Stimulated activated CD8-positive, alpha-beta memory T cell treated with anti-CD3 and anti-CD28 coated beads, Interleukin-15, amount 100 ng/mL, for 24 hours (primary cell): ENCODE results near the gene LINGO1.

Source experiments
- DNase-seq: peaks from one replicate; pipeline ENCODE4 v3.0.0-alpha.2; 2020; ENCODE audit warnings: low read depth

LINGO1 gene

DNA sequence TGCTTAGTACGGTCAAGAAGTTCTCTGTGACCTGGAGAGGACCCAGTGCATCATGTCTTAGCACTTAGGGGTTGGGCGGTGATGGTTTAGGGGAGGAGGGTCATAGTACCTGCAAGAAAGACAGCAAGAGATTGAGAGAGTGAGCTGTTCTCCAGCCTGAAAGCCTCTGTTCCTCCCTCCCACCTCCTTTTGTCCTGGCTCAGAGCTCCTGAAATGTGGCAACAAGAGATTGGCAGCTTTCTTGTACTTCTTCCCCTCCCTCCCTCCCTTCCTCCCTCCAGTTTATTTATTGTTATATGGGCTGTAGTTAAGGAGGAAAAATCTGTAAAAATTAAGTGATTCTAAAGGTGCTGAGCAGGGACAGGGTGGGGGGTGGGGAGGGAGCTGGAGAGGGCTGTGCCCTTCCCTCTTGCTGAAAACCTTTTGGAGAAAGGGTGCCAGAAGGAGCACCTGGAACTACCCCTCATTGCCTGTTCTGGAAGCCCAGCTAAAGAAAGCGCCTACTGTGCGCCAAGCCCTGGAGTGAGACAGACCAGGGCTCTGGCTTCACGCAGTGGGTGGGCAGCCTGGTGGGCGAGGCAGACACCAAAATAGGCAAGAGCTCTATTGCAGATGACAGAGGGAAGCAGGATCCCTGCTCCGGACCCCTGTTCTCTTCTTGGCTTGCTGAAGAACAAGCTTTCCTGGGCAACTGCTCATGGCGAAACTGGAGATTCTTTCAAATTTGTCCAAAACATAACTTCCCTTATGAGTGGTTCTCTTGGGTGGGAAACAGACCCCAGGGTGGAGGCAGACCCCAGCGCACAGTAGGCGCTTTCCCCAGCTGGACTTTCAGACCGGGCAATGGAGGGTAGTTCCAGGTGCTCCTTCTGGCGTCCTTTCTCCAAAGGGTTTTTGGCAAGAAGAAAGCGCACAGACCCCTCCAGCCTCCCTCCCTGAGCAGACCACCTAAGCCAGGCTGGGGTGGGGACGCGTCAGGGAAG lies 35.6 kb downstream of the LINGO1 start:
- DNase-seq: no peak

DNA sequence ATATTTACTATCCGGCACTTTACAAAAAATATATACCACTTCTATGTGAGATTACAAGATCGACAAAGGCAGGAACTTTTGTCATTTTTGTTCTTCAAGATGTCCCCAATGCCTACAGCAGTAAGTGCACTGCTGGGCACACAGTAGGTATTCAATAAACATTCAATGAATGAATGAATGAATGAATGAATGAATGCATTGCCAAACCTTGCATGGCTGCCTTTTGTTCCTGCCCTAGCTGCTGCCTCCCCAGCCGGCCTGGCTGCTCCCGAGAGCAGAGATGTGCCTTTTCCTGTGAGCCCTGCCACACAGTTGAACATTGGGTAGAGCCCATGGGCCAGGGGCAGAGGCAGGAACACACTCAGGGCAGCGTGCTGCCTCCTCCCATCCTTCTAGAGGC lies 37.5 kb downstream of the LINGO1 start:
- no peak for DNase-seq

DNA sequence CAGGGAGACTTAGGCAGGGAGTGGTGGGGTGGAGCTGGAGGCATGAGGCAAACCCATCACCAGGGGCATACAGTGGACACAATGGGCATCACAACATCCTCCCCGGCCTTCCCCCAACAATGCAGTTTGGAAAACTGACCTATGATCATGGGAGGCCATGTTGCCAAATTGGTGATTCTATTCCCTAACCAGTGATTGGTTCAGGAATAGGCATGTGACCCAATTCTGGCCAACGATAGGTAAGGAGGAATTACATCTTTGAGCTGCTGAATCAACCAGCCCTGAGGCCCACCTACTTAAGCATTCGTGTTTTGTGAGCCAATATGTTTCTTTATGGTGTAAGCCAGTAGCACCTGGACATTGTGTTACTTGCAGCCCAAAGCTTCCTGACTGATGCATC lies 40.0 kb downstream of the LINGO1 start:
- no peak for DNase-seq

DNA sequence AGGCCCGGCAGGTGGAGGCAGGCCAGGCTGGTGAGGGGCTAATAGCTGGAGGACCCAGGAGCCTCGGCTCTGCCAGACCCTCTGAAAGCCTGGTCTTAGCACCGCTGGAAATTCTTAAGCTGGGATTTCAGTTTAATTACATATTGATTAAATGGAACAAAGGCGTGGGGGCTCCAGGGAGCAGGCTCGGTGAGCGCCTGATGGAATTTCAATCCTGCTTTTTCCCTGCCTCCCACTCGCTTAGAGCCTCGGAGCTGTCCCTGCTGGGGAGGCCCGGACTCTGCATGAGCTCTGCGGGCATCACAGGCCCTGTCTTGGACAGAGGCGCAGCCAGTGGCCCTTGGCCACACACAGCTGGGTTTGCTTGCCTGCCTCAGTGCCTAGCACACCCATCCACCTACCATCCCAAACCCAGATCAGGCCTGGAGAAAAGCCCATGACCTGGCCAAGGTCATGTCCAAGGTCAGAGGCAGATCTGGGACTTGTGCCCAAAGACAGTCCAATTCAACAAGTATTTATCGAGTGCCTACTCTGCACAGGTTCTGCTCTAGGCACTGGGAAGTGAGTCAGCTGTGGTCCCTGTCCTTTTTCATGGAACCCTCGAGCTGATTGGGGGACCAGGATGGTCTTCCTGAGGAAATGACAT lies 40.6 kb downstream of the LINGO1 start:
- no peak for DNase-seq

DNA sequence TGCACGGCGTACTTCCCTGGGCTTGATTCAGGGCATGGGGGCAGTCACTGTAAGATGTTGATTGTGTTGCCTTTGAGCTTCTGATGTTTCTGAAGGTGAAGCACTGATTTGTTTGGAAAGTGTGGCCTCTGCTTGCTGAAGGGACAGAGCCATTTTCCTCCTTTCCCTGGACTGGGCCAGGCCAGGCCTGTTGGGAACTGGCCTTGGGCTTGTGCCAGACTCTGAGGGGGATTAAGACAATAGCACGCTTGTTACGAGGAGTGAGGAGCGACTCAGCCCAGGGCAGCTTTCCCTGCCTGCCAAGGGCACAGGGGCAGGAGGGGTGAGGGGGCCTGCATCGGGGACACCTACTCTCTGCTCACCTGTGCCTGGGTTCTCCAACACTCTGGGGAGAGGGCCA lies 42.9 kb downstream of the LINGO1 start:
- no peak for DNase-seq

DNA sequence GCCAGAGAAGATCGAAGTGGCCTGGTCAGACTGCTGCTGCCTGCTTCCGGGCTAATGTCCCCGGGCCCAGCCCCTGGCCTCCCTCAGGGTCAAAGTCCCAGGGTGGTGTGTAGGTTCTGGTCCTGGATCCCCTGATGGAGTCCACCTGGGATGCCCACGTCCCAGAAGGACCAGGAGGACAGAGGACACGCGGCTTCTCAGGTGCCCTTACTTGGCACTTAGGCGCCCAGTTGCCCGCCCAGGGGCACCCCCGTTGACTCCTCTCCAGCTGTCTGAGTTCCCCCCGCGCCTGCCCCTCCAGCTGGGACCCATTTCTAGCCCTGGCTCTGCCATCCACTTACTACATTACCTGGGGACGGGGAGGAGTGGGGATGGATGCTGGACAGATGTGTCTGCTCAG lies 44.6 kb downstream of the LINGO1 start:
- DNase-seq: no peak

DNA sequence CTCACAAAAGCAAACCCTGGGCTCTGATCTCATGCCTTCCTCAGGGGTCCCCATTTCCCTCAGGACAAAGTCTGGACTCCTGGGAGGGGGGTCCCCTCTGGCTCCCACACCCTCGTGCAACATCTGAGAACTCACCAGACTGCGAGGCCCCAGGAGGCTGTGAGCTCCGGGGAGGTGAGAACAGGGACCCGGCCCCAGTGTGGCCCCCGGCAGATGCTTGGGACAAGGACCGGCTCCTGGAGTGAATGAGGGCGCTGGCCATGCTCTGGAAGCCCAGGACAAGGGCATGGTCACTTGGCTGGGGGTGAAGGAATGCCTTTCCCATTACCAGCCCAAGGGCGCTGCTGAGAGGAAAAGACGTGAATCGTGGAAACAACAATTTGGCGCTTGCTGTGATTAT lies 48.0 kb downstream of the LINGO1 start:
- no peak for DNase-seq

DNA sequence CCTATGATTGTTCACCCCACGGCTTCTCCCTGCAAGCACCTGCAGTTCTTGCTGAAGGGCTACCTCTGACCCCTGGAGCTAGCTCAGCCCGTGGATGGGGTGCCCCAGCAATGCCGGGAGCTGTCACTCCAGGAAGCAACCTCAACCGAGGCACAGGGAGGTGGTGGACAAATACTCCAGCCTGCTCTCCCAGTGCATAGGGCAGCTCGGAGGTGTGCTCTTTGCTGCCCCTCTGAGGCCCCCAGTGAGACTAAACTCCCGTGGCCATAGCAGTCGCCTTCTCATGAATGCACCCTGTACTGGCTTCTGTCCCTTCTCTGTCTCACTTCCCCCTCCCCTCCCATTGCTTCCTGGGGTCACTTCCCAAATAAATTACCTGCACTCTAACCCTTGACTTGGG lies 48.5 kb downstream of the LINGO1 start:
- DNase-seq: no peak

DNA sequence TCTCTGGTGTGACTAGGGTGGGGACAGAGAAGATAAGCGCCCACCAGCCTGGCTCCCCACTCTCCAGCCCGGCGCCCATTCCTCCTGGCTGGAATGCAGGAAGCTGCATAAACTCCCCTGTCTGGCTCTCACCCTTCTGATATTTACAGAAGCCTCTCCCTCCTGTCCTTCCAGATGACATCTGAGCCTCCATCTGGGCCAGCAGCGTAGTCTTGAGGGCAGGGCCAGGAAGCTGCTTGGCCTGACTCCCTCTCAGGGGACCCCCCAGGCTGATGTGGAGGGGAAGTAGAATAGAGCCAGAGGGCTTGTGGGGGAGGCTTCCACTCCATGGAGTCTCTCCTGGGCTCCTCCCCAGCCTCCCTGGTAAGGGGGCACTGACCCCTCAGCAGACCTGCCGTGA lies 49.9 kb downstream of the LINGO1 start:
- DNase-seq: no peak

DNA sequence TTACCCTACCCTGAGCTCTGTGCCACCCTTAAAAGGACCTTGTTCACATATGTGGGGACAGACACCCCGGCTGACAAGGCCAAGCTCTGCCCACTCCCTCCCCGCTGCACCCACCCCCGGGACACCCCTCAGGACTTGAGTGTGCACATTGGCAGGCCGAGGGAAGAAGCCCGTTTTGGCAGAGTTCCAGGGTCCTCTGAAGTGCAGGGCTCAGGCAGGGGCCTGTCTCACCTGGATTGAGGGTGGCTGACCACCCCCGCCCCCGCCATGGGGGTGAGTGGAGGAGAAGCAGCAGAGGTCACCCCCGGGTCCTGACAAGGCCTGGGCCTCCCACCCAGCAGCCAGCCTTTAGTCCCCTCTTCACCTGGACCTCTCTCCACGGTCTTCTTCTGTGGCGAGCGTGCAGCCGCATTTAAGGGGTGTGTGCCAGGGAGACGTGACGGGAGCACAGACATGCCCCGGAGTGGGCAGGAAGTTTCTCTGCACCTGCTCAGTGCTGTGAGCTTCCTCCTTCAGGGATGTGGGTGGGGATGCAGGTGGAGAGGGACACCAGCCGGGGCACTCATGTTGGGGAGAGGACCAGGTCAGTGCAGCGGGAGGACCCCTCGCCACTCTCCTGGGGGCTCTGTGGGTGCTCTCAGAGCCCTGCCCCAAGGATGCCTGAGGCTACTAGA lies 50.7 kb downstream of the LINGO1 start:
- DNase-seq: no peak

DNA sequence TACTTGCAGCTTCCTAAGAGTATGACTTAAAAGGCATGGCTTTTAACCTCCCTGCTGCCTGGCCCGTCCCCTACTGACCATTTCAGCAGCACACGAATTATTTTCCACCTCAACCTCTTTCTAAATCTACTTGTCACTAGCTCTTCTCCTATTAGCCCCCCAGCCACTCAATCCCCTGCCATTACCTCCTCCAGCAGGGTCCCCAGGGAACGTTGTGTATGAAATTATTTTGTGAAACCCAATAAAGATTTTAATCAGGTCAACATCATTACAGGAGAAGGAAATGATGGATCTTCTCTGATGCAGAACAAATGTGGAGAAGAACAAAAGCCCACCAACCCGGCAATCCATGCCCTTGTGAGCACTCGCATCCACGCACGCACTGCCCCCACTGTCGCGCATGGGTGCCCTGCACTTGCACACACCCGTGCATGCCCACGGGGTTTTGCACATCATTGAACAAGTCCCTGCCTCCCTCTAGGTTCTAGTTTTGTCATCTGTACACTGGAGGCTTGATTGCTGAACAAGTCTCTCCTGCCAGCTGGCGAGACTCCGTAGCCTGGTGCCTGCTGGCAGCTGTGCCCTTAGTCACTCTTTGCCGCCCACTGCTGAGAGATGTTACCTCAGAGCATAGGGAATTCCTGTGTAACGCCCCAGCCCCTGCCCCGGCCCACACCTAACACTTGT lies 51.6 kb downstream of the LINGO1 start:
- no peak for DNase-seq

DNA sequence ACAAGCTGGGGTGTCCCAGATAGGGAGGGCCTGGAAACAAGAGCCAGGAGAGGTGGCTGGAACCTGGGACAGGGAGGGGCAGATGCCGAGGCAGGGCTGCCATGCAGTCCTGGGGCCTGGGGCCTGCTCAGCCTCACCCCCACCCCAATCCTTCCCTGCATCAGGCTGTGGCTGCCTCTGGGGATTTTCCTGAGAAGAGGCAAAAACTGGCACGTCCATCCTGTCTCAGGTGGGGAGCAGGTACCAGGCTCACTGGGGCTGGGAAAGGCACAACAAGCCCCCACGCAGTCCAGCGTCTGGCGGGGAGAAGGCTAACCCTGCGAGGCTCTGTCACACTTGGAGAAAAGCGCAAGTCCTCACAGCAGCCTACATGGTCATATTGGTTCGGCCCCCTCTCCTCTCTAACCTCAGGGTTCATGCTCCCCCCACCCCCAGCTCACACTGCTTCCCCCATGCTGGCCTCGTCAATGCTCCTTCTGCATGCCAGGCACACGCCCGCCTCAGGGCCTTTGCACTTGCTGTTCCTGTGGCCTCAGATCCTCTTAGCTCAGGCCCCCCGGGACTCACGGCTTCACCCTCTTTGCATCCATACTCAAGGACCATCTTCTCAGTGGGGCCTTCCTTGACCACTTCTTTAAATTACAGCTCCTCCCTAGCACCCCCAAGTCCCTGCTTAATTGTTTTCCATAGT lies 53.1 kb downstream of the LINGO1 start:
- DNase-seq: no peak

DNA sequence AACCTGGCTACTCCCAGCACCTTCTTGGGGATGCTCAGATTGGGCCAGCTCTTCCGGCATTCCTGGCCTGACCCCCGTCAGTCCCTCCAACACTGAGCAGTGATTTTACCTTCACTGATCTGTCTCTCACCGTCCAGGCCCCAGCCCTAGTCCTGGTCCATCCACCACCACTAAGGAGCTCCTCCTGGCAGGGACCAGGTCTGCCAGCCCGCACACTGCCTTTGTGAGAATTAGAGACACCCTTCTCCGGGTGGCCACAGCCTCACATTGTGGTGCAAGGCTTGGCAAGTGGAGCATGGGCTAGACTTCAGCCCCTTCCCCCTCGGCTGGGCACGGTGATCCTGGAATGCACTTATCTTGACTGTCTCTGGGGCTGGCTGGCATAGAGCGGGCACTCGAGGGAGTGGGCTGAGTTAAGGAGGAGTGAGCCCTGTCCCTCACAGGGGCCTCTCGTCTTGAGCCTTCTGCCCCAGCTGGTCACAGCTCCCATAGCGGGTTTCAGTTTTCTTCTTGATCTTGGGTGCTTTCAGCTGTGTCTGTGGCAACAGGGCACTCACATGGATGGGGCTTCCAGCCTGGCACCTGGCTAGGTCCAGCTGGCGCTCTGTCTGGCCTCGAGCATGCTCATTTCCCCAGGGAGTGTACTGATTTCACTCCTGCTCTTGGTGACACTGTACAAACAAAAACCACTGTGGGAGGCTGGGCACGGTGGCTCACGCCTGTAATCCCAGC lies 53.9 kb downstream of the LINGO1 start:
- no peak for DNase-seq

DNA sequence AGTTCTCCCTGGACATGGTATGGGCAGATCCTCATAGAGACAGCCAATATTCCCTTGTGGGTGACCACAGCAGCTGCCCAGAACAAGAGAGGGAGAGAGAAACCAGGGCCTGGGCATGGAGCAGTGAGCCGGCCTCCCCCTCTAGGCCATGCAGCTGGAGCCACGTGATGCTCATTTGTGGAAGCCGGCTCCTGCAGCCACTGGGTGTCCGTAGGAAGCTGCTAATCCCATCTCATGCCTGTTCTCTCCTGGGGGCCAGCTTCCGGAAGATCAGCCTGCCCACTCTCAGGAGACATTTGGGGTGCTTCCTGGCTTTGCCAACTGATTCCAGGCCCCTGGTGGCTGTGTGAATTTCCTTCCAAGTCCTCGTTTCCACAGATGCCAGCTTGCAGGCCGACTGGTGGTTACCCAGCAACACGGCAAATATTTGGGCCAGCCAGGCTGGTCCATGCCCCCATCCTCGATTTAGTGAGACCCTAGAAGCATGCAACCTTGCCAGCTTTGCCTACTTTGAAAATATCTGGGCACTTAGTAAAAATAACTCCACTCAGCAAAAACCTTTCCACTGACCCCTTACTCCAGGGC lies 55.3 kb downstream of the LINGO1 start:
- no peak for DNase-seq

DNA sequence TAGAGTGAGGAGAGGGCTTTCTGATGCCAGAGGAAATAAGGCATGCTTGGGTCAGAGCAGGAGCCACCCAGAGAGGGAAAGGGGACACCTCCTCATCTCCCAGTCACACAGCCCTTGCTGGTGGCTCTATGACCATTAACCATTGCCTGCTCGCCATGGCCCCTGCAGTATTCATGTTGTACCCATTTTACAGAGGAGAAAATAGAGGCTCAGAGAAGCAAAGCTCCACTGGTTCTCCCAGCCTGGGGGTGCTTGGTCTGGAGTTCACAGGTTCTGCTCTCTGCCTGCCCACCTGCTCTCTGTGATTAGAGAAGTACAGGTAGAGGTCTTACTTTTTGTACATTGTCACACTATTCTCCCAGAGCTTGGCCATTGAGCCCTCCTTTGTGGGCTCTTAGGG lies 56.2 kb downstream of the LINGO1 start:
- no peak for DNase-seq

DNA sequence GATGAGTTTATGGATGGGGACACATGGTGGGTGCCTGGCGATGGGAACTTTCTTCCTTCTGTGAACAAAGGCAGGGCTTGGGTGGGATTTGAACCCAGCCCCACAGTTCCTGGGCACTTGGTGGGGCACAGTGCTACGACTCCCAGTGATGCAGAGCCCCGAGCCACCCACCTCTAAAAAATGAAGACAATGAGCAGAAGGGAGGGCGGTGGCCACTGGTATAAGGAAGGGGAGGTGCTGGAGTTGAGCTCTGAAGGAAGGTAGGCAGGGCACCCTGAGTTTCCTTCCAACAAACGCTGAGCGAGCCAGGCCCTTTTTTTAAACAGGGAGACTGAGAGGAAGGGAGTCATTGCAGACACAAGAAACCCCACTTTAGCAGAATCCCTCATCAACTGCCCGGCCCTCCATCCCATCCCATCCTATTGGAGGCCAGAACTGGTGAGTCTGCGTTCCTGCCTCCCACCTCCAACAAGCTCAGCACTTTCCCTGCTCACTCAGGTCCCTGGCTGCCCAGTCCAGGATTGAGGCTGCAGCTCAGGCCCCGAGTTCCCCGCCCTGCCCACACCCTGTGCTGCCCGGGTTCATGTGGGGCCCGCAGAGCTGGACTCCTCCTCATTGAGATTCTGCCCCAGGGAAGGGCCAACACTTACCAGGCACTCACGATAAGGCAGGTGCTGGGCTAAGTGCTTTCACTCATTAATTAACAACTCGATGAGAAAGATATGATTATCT lies 57.3 kb downstream of the LINGO1 start:
- no peak for DNase-seq

DNA sequence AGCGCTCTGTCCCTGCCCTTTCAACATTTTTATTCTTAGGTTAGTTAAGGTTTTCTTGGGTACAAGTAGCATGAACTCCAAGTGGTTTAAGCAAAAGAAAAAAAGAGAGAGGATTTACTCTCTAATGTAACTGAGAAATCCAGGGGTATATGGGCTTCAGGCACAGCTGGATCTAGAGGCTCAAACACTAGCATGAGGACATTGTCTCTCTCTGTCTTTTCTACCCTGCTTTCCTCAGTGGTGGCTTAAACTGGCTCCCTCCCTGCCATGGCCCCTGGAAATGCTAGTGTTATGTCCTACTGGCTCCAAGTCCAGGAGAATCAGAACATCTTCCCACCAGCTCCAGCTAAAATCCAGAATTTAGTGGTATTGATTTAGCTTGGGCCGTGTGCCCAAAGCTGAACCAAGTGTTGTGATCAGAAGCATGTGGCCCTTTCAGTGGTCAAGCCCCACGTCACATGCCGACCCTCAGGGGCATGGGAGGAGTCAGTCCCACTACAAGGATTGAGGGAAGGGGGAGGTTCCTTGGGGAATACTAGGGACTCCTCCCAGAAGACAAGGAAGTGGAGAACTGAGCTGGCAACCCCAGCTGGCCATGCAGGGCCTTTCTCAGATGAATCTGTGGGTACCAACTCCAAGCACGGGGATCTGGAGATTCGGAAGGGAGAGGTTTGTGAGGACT lies 58.0 kb downstream of the LINGO1 start:
- DNase-seq: no peak

DNA sequence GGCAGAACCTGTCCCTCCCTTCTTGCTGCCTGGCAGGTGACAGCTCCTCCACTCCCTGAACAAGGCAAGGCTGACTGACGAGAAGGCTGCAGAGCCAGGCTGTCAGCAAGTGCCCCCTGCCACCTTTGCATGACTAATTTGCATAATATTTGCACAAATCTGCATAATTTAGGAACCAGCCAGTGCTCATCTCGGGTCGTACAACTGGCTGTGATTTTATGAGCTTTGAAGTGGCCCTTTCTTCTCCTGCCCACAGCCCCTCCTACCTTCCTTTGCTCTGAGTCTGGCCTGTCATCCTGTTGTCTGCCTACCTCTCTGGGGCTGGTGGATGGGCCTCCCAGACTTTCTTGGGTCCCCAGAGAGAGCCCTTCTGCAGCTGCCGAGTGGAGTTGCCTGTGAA lies 58.9 kb downstream of the LINGO1 start:
- DNase-seq: no peak

DNA sequence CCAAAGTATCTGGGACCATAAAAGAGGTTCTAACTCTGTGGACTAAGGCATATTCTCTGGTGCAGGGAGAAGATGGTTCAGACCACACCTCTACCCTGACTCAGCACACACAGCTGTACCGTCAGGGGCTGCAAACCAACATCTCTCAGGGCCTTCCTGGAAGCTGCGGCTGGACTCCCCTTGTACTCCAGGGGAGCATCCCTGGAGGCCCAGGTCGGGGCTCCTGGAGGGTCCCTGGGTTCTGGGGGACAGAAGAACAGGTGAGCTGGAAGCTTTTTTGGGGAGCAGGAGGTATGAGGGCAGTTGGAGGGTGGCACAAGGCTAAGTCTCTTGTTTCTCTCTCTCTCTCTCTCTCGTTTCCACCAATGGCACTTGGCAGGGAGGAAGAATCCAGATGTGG lies 60.5 kb downstream of the LINGO1 start:
- DNase-seq: no peak
